ENCODE results near the gene ADCY10.
"Not testable (repeated sequence)": the region's sequence is repeated elsewhere in the genome, so short reads cannot be mapped to it uniquely, and the experiment has no call there.

DNA sequence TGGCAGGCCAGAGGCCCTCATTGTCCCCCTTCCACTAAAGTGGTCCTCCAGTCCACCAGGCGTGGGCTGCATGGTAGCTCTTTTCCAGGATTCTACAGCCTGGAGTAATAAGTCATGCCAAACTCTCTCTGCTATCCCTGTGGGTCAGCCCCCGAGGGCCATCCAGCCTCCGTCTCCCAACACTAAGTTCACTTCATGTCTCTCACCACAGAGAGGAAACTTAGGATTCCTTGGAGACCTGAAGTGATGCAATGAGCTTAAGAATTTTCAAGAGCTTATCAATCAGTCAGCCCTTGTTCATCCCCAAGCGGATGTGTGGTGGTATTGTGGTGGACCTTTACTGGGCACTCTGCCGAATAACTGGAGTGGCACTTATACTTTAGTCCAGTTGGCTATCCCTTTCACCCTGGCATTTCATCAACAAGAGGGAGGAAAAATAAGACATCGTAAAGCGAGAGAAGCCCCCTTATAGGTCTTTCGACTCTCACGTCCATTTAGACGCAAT is 48.1 kb downstream of the ADCY10 start:
- TF ChIP-seq POLR2AphosphoS5 (IDR thresholded peaks at IDR 0.05; ENCODE audit: low read depth, low read length), result not testable (repeated sequence)
- TF ChIP-seq, protein P1, sequence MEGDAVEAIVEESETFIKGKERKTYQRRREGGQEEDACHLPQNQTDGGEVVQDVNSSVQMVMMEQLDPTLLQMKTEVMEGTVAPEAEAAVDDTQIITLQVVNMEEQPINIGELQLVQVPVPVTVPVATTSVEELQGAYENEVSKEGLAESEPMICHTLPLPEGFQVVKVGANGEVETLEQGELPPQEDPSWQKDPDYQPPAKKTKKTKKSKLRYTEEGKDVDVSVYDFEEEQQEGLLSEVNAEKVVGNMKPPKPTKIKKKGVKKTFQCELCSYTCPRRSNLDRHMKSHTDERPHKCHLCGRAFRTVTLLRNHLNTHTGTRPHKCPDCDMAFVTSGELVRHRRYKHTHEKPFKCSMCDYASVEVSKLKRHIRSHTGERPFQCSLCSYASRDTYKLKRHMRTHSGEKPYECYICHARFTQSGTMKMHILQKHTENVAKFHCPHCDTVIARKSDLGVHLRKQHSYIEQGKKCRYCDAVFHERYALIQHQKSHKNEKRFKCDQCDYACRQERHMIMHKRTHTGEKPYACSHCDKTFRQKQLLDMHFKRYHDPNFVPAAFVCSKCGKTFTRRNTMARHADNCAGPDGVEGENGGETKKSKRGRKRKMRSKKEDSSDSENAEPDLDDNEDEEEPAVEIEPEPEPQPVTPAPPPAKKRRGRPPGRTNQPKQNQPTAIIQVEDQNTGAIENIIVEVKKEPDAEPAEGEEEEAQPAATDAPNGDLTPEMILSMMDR (IDR thresholded peaks at IDR 0.05), result not testable (repeated sequence)
- TF ChIP-seq, protein P2, sequence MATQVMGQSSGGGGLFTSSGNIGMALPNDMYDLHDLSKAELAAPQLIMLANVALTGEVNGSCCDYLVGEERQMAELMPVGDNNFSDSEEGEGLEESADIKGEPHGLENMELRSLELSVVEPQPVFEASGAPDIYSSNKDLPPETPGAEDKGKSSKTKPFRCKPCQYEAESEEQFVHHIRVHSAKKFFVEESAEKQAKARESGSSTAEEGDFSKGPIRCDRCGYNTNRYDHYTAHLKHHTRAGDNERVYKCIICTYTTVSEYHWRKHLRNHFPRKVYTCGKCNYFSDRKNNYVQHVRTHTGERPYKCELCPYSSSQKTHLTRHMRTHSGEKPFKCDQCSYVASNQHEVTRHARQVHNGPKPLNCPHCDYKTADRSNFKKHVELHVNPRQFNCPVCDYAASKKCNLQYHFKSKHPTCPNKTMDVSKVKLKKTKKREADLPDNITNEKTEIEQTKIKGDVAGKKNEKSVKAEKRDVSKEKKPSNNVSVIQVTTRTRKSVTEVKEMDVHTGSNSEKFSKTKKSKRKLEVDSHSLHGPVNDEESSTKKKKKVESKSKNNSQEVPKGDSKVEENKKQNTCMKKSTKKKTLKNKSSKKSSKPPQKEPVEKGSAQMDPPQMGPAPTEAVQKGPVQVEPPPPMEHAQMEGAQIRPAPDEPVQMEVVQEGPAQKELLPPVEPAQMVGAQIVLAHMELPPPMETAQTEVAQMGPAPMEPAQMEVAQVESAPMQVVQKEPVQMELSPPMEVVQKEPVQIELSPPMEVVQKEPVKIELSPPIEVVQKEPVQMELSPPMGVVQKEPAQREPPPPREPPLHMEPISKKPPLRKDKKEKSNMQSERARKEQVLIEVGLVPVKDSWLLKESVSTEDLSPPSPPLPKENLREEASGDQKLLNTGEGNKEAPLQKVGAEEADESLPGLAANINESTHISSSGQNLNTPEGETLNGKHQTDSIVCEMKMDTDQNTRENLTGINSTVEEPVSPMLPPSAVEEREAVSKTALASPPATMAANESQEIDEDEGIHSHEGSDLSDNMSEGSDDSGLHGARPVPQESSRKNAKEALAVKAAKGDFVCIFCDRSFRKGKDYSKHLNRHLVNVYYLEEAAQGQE (IDR thresholded peaks at IDR 0.05; ENCODE audit: insufficient read depth in 1 of 2, low read depth in 2 of 2, low read length in 1 of 2), result not testable (repeated sequence)
